ENCODE results near the gene DAZL. TPM values are rescaled to one million over a fixed set of nuclear protein-coding genes. Genes with fewer than 3 reads are reported as not detected.

Gene DAZL
- total and polyA plus RNA-seq, 10 of the 15 experiments (the other 5 are each of a cell fraction or from before 2014, with no cell fraction given): 0.04 to 0.48 (median 0.13) TPM; not detected in 1

DNA sequence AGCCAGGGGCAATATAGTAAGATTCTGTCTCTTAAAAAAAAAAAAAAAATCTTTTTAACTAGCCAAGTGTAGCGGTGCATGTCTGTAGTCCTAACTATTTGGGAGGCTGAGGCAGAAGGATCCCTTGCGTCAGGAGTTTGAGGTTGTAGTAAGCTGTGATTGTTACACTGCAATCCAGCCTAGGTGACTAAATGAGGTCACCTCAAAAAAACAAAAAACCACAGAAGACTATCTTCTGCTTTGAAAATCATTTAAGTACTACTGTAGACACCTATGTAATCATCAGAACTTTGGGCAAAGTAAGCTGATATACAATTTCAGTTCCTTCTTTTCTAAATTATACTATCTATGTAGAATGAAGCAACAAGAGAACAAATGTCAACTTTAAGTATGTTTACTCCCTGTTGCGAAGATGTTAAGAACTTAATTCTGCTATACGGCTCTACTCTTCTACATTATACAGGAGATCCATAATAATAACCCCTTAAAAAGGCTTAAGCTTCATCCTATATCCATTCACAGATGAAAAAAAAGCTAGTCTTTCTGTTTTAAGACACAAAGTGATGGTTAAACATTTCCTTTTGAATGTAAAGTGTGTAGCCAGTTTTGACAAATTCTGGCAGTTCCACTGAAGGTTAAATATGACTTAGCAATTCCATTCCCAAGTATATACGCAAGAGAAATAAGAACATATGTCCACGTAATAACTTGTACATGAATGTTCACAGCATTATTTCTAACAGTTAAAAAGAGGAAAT lies 15.2 kb downstream of the DAZL start:
- peak; percentile 99 for ATAC-seq
- Histone ChIP-seq H3K36me3 (ENCODE audit: control insufficient read depth in 2 of 2, insufficient read depth in 2 of 2, low read length in 1 of 2) (no peaks in the 10 kb centered on the region), H3K27ac (ENCODE audit: control insufficient read depth, insufficient read depth) (peak overlapping the region; percentile 13; the same call in 1 of the 2 replicates), H3K79me2 (ENCODE audit: control insufficient read depth, insufficient read depth, low read length) (no peaks in the 10 kb centered on the region), H3K27me3 (replicated peaks in 1 of 2; ENCODE audit: control insufficient read depth in 2 of 2, insufficient read depth in 2 of 2, low read length in 1 of 2) (no peaks in the 10 kb centered on the region), H3K4me3 (no peak overlapping the region), H2AFZ (ENCODE audit: control insufficient read depth, low read depth, low read length) (no peak overlapping the region), H3K4me2 (ENCODE audit: control insufficient read depth, insufficient read depth) (peak overlapping the region; percentile 57), H3K4me1 (ENCODE audit: control insufficient read depth, insufficient read depth, low read length) (peaks cover 11% of the 10 kb centered on the region), H3K9ac (ENCODE audit: control insufficient read depth, insufficient read depth, low read length) (no peak overlapping the region), H4K20me1 (ENCODE audit: control insufficient read depth, insufficient read depth) (no peaks in the 10 kb centered on the region), H3K9me3 (replicated peaks; ENCODE audit: control insufficient read depth, insufficient read depth, low read length) (no peaks in the 10 kb centered on the region)
- BruUV-seq (replicated peaks): no TSS peak
- ChIA-PET CTCF (interaction anchor here (0.9 to 2.8 kb wide), 5 partner anchors 11 to 322 kb away, joined by 3 to 14 read pairs (median 7); no protein-coding TSS in a partner anchor), POLR2A (no interaction called here), SMC1A (ENCODE audit: uncharacterized antibody, unreplicated experiment) (interaction anchor here (0.7 to 3.9 kb wide), 7 partner anchors 8 to 659 kb away, joined by 3 to 15 read pairs (median 4); no protein-coding TSS in a partner anchor), RAD21 (ENCODE audit: unreplicated experiment) (interaction anchor here (0.6 to 1.2 kb wide), 4 partner anchors 13 to 78 kb away, joined by 3 to 5 read pairs (median 3); no protein-coding TSS in a partner anchor)
- peak; percentile 23 for FAIRE-seq
- DNase-seq (ENCODE audit: low read depth, low spot score): peak; percentile 64
- in situ Hi-C loops (cut with MboI) (no loop called here), intact Hi-C loops (cut with micrococcal nuclease; ENCODE audit: unreplicated experiment) (no loop called here)
- WGBS (ENCODE audit: insufficient coverage, insufficient replicate concordance, low lambda C conversion rate, missing lambda C conversion rate): 10% methylated on average over 6 of the region's 6 CpGs
- TF ChIP-seq MTA3 (IDR thresholded peaks at IDR 0.05; ENCODE audit: borderline replicate concordance, low read length) (peak; percentile 81; the same call in 1 of the 2 replicates), EZH2 (IDR thresholded peaks at IDR 0.05; ENCODE audit: borderline replicate concordance, control insufficient read depth, low read depth, low read length) (no peak), NBN (IDR thresholded peaks at IDR 0.05) (peak; percentile 74; the same call in 1 of the 2 replicates), STAT3 (IDR thresholded peaks at IDR 0.05; ENCODE audit: low read depth, low read length) (no peak), HDGF (IDR thresholded peaks at IDR 0.05) (no peak), ETV6 (conservative IDR thresholded peaks at IDR 0.05 in 1 of 2, IDR thresholded peaks at IDR 0.05 in 1 of 2; ENCODE audit: borderline replicate concordance in 1 of 2, low read depth in 1 of 2) (peak in 1 of 2 experiments; percentile 39; a peak in 1 of 4 replicates), MEF2B (IDR thresholded peaks at IDR 0.05; ENCODE audit: partially characterized antibody, poor library complexity, severe bottlenecking) (peak; percentile 82), ZBED1 (IDR thresholded peaks at IDR 0.05; ENCODE audit: borderline replicate concordance) (peak; percentile 64; the same call in 1 of the 2 replicates), NRF1 (conservative IDR thresholded peaks at IDR 0.05; ENCODE audit: low read depth, low read length) (no peak), PAX5 (IDR thresholded peaks at IDR 0.05; ENCODE audit: borderline replicate concordance, low read depth, low read length) (peak; percentile 66), CHD1 (IDR thresholded peaks at IDR 0.05; ENCODE audit: low read depth, low read length) (no peak), BCL11A (IDR thresholded peaks at IDR 0.05; ENCODE audit: low read depth, low read length) (peak; percentile 94)
- TF ChIP-seq, protein P1, sequence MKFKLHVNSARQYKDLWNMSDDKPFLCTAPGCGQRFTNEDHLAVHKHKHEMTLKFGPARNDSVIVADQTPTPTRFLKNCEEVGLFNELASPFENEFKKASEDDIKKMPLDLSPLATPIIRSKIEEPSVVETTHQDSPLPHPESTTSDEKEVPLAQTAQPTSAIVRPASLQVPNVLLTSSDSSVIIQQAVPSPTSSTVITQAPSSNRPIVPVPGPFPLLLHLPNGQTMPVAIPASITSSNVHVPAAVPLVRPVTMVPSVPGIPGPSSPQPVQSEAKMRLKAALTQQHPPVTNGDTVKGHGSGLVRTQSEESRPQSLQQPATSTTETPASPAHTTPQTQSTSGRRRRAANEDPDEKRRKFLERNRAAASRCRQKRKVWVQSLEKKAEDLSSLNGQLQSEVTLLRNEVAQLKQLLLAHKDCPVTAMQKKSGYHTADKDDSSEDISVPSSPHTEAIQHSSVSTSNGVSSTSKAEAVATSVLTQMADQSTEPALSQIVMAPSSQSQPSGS (IDR thresholded peaks at IDR 0.05; ENCODE audit: low read length): peak; percentile 99
- TF ChIP-seq, protein P2, sequence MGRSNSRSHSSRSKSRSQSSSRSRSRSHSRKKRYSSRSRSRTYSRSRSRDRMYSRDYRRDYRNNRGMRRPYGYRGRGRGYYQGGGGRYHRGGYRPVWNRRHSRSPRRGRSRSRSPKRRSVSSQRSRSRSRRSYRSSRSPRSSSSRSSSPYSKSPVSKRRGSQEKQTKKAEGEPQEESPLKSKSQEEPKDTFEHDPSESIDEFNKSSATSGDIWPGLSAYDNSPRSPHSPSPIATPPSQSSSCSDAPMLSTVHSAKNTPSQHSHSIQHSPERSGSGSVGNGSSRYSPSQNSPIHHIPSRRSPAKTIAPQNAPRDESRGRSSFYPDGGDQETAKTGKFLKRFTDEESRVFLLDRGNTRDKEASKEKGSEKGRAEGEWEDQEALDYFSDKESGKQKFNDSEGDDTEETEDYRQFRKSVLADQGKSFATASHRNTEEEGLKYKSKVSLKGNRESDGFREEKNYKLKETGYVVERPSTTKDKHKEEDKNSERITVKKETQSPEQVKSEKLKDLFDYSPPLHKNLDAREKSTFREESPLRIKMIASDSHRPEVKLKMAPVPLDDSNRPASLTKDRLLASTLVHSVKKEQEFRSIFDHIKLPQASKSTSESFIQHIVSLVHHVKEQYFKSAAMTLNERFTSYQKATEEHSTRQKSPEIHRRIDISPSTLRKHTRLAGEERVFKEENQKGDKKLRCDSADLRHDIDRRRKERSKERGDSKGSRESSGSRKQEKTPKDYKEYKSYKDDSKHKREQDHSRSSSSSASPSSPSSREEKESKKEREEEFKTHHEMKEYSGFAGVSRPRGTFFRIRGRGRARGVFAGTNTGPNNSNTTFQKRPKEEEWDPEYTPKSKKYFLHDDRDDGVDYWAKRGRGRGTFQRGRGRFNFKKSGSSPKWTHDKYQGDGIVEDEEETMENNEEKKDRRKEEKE (IDR thresholded peaks at IDR 0.05): no peak
- TF ChIP-seq, protein P3, sequence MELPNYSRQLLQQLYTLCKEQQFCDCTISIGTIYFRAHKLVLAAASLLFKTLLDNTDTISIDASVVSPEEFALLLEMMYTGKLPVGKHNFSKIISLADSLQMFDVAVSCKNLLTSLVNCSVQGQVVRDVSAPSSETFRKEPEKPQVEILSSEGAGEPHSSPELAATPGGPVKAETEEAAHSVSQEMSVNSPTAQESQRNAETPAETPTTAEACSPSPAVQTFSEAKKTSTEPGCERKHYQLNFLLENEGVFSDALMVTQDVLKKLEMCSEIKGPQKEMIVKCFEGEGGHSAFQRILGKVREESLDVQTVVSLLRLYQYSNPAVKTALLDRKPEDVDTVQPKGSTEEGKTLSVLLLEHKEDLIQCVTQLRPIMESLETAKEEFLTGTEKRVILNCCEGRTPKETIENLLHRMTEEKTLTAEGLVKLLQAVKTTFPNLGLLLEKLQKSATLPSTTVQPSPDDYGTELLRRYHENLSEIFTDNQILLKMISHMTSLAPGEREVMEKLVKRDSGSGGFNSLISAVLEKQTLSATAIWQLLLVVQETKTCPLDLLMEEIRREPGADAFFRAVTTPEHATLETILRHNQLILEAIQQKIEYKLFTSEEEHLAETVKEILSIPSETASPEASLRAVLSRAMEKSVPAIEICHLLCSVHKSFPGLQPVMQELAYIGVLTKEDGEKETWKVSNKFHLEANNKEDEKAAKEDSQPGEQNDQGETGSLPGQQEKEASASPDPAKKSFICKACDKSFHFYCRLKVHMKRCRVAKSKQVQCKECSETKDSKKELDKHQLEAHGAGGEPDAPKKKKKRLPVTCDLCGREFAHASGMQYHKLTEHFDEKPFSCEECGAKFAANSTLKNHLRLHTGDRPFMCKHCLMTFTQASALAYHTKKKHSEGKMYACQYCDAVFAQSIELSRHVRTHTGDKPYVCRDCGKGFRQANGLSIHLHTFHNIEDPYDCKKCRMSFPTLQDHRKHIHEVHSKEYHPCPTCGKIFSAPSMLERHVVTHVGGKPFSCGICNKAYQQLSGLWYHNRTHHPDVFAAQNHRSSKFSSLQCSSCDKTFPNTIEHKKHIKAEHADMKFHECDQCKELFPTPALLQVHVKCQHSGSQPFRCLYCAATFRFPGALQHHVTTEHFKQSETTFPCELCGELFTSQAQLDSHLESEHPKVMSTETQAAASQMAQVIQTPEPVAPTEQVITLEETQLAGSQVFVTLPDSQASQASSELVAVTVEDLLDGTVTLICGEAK (IDR thresholded peaks at IDR 0.05; ENCODE audit: borderline replicate concordance): no peak
